Measurements from ENCODE around the gene ZNHIT3. TPM values are rescaled to one million over a fixed set of nuclear protein-coding genes. Genes with fewer than 3 reads are reported as not detected.
"Not testable (repeated sequence)": the region's sequence is repeated elsewhere in the genome, so short reads cannot be mapped to it uniquely, and the experiment has no call there.

Gene ZNHIT3
- polyA plus RNA-seq (2011; rRNA removed), result 65.5 and 74.0 TPM in 2 replicates
- polyA minus RNA-seq (2011; rRNA and poly(A)+ RNA removed), result 12.9 and 18.0 TPM in 2 replicates

DNA sequence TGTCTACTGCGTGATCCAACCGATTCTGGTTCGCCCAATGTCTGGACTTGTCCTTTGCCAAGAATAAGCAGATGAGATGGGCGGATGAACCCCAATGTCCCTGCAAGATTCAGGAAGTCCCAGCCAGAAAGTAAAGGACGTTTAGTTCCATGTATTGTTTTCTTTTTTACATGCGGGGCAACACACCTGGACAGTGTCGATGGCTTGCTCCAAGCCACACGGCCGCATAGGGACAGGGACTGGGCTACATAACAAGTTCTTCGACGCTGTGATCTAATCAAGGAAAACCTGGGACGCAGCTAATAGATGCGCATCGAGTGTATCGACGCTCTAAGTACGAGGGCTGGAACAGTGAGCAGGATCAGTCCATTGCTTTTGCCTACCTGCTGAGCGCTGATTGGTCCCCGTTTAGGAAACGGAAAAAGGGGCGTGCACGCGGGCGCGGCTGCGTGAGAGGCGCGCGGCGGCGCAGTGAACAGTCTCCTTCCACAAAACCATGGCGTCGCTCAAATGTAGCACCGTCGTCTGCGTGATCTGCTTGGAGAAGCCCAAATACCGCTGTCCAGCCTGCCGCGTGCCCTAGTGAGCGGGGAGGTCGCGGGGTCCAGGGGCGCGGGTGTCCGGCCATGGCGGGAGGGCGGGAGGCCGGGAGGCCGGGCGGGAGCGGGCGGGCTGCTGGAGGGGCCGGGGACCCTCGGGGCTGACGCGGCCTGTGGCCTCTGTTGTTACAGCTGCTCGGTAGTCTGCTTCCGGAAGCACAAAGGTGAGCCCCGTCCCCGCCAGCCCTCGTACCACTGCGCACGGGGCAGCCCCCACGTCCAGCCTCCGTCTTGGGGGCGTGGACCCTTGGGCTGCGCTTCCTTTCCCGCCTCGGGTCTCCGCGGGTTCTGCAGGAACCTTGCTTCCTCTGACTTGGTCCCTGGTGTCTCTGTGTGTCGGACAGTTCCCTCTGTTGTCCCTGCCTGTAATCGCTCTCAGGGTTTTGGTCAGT lies at the start of gene ZNHIT3:
TSS of gene ZNHIT3 (plus strand) at position 478 of the 991 bp plus-strand sequence. CDS start at position 497, 19 bp downstream.
- Histone ChIP-seq H3K9me3 (ENCODE audit: control insufficient read depth, insufficient read depth, low read length) (no peaks in the 10 kb centered on the region; the same call in 1 of the 2 replicates), H3K27me3 (ENCODE audit: control insufficient read depth, insufficient read depth, low read length) (peaks cover 4% of the 10 kb centered on the region), H3K27ac (ENCODE audit: low read depth, low read length) (peak within 1 kb of the TSS; percentile 52), H3K4me3 (ENCODE audit: low read depth, low read length) (peak within 1 kb of the TSS; percentile 81)
- ChIA-PET POLR2A (interaction anchor here (0.6 to 1.4 kb wide), 2 partner anchors 59 to 679 kb away, joined by 3 to 6 read pairs; partner anchors contain the start of gene GGNBP2), CTCF (interaction anchor here (0.6 to 1.0 kb wide), 4 partner anchors 18 to 1163 kb away, joined by 3 to 7 read pairs (median 4); no protein-coding TSS in a partner anchor)
- TF ChIP-seq, protein P1, sequence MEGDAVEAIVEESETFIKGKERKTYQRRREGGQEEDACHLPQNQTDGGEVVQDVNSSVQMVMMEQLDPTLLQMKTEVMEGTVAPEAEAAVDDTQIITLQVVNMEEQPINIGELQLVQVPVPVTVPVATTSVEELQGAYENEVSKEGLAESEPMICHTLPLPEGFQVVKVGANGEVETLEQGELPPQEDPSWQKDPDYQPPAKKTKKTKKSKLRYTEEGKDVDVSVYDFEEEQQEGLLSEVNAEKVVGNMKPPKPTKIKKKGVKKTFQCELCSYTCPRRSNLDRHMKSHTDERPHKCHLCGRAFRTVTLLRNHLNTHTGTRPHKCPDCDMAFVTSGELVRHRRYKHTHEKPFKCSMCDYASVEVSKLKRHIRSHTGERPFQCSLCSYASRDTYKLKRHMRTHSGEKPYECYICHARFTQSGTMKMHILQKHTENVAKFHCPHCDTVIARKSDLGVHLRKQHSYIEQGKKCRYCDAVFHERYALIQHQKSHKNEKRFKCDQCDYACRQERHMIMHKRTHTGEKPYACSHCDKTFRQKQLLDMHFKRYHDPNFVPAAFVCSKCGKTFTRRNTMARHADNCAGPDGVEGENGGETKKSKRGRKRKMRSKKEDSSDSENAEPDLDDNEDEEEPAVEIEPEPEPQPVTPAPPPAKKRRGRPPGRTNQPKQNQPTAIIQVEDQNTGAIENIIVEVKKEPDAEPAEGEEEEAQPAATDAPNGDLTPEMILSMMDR (IDR thresholded peaks at IDR 0.05; ENCODE audit: low read depth, low read length), result no peak
- peak; percentile 78 for DNase-seq (ENCODE audit: low read depth, low spot score)

DNA sequence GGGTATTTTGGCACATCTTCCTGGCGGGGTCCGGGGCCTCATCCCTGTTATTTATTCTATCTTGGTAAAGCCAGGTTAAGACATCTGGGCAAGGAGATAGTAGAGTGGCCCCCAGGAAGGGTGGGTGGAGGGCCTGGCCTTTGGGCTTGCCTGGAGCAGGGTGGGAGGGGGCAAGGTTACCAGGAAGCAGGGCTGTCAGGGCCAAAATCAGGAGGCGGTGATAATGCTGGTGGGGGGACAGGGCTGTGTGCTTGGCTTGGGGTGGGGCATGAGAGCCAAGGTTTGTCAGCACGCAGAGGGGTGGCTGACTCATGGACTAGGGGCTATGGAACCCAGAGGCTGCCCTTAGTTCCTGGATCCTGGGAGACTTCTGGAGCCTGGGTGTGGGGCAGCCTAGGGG lies 44.7 kb upstream of the ZNHIT3 start:
- H3K27me3 ChIP-seq (ENCODE audit: control insufficient read depth, insufficient read depth, low read length); CTCF ChIA-PET; DNase-seq (ENCODE audit: low read depth, low spot score); POLR2A ChIA-PET; H3K9me3 ChIP-seq (ENCODE audit: control insufficient read depth, insufficient read depth, low read length); H3K27ac ChIP-seq (ENCODE audit: low read depth, low read length); H3K4me3 ChIP-seq (ENCODE audit: low read depth, low read length): not testable (repeated sequence)

DNA sequence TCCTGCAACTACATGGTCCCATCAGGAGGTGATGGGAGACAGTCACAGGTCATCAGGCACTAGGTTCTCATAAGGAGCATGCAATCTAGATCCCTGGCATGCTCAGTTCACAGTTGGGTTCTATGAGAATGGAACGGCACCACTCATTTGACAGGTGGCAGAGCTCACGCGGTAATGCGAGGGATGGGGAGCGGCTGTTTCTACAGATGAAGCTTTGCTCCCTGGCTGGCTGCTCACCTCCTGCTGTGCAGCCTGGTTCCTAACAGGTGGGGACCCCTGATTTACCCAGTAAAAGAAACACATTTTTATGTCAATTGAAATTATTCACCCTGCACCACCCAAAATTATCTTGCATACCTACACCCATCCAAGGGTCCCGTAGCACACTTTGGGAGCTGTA lies 42.7 kb upstream of the ZNHIT3 start:
- no peak overlapping the region for H3K4me3 ChIP-seq (ENCODE audit: low read depth, low read length)
- no peaks in the 10 kb centered on the region for H3K9me3 ChIP-seq (ENCODE audit: control insufficient read depth, insufficient read depth, low read length)
- ChIA-PET CTCF (no interaction called here), POLR2A (no interaction called here)
- H3K27me3 ChIP-seq (ENCODE audit: control insufficient read depth, insufficient read depth, low read length), result no peaks in the 10 kb centered on the region
- TF ChIP-seq, protein P1 (IDR thresholded peaks at IDR 0.05; ENCODE audit: low read depth, low read length), result no peak
- H3K27ac ChIP-seq (ENCODE audit: low read depth, low read length), result no peak overlapping the region
- no peak for DNase-seq (ENCODE audit: low read depth, low spot score)

DNA sequence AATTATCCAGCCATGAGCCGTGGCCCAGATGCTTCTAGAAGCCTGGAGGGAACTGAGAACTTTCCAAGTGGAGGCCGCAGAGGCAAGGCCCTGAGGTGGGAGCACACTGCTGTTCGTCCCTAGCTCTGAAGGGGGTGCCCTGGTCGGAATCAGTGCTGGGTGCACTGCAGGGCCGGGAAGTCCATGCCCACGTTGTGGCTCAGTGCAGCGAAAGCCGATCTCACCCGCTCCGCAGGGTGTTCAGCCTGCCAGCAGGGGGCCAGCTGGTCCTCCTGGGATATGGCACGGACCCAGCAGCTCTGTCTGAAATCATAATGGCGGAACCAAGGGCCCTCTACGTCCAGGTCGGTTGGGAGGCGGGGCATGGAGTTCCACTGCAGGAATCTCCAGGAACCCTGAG lies 36.5 kb upstream of the ZNHIT3 start:
- H3K9me3 ChIP-seq (ENCODE audit: control insufficient read depth, insufficient read depth, low read length); CTCF ChIA-PET; H3K27me3 ChIP-seq (ENCODE audit: control insufficient read depth, insufficient read depth, low read length); DNase-seq (ENCODE audit: low read depth, low spot score); POLR2A ChIA-PET; H3K4me3 ChIP-seq (ENCODE audit: low read depth, low read length); H3K27ac ChIP-seq (ENCODE audit: low read depth, low read length): not testable (repeated sequence)

DNA sequence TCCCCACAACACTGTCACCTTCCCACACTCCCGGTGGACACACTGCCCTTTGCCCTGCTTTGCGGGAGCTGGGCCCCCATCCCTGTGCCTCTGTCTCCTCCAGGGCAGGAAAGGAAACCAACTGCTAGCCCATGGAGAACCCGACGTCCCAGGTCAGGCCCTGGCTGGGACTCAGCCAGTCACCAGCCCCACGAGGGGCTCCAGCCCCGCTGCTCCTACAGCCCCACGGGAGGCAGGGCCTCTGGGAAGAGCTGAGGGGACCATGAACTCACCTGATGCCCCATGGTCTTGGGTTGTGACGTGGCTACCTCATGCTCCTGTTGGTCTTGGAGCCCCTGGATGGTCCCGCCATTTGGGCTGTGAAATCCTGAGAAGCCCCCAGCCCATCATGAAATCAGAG lies 33.6 kb upstream of the ZNHIT3 start:
- CTCF ChIA-PET; H3K4me3 ChIP-seq (ENCODE audit: low read depth, low read length); H3K27me3 ChIP-seq (ENCODE audit: control insufficient read depth, insufficient read depth, low read length); H3K9me3 ChIP-seq (ENCODE audit: control insufficient read depth, insufficient read depth, low read length); DNase-seq (ENCODE audit: low read depth, low spot score); H3K27ac ChIP-seq (ENCODE audit: low read depth, low read length); POLR2A ChIA-PET: not testable (repeated sequence)

DNA sequence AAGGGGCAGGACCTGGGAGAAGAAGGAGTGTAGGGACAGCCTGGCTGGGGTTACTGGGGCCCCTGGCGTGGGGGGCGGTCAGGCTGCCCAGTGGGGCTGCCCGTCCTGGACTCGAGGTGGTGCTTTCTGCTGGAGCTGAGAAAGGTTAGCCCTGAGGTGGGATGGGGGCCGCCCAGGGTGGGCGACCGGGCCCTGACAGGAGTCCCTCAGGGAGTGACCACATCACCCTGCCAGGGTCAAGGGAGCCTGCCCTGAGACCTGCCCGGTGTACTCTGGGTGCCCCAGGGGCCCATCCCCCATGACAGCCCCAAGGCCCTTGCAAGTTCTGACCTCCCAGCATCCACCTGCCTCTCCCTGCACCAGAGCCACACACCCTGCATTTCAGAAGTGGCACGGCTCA lies 28.8 kb upstream of the ZNHIT3 start:
- H3K27ac ChIP-seq (ENCODE audit: low read depth, low read length); H3K9me3 ChIP-seq (ENCODE audit: control insufficient read depth, insufficient read depth, low read length); H3K27me3 ChIP-seq (ENCODE audit: control insufficient read depth, insufficient read depth, low read length); POLR2A ChIA-PET; H3K4me3 ChIP-seq (ENCODE audit: low read depth, low read length); DNase-seq (ENCODE audit: low read depth, low spot score); CTCF ChIA-PET: not testable (repeated sequence)

DNA sequence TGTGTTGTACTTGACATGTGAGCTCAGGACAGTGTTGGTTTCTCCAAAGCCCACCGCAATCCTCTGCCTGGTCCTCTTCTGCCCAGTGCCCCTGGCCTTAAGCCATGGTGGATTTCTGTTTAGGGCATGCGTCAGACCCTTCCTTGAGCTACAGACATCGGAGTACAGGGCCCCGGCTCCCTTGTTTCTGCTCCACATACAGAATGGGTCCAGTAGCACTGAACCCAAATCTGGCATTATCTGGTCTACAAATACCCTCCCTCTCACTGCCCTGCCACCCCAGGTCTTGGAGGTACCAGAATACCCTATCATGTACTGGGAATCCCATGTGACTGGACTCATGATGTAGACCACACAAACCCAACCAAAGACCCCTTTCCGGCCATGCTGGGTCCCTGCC lies 27.4 kb upstream of the ZNHIT3 start:
- TF ChIP-seq, protein P1 (IDR thresholded peaks at IDR 0.05; ENCODE audit: low read depth, low read length), result no peak
- Histone ChIP-seq H3K9me3 (ENCODE audit: control insufficient read depth, insufficient read depth, low read length) (no peaks in the 10 kb centered on the region; the same call in 1 of the 2 replicates), H3K27ac (ENCODE audit: low read depth, low read length) (no peak overlapping the region), H3K4me3 (ENCODE audit: low read depth, low read length) (no peak overlapping the region), H3K27me3 (ENCODE audit: control insufficient read depth, insufficient read depth, low read length) (peaks cover 3% of the 10 kb centered on the region)
- DNase-seq (ENCODE audit: low read depth, low spot score), result no peak
- POLR2A ChIA-PET, result no interaction called here
- CTCF ChIA-PET, result no interaction called here

All from AG04450 (cell line).